Liver (tissue), 9 donors: ENCODE results near the gene ZNF599. TPM values are rescaled to one million over a fixed set of nuclear protein-coding genes. Genes with fewer than 3 reads are reported as not detected.

Experiments
- DNase-seq: peaks from one replicate; pipeline ENCODE4 v3.0.0-alpha.2; 2017; ENCODE audit warnings: low spot score
- H3K27ac ChIP-seq, 2 donors: one replicate each; pipeline ENCODE4 v1.7.0; 2013; ENCODE audit warnings: inconsistent platforms in 2 of 2, low read length in 2 of 2, control low read depth in 1 of 2, low read depth in 1 of 2, mild to moderate bottlenecking in 1 of 2
- H3K27me3 ChIP-seq, 4 donors: one replicate each; pipeline versions ENCODE4 v1.6.1 to v1.7.0; 2013; ENCODE audit warnings: low read length in 3 of 4, inconsistent platforms in 1 of 4, mild to moderate bottlenecking in 1 of 4, moderate library complexity in 1 of 4; ENCODE audit not compliant: control insufficient read depth in 4 of 4, insufficient read depth in 4 of 4
- H3K36me3 ChIP-seq, 4 donors: one replicate each; pipeline versions ENCODE4 v1.6.1 to v1.7.0; 2013; ENCODE audit warnings: low read length in 3 of 4, mild to moderate bottlenecking in 3 of 4, low read depth in 1 of 4, moderate library complexity in 1 of 4; ENCODE audit not compliant: control insufficient read depth in 4 of 4, insufficient read depth in 3 of 4
- H3K4me1 ChIP-seq, 4 donors: one replicate each; pipeline versions ENCODE4 v1.6.1 to v1.7.0; 2013; ENCODE audit warnings: low read length in 3 of 4, mild to moderate bottlenecking in 3 of 4, moderate library complexity in 1 of 4; ENCODE audit not compliant: control insufficient read depth in 4 of 4, insufficient read depth in 4 of 4
- H3K4me3 ChIP-seq, 3 donors: one replicate each; pipeline versions ENCODE4 v1.6.1 to v1.7.0; 2013; ENCODE audit warnings: low read length in 3 of 3, control low read depth in 1 of 3, low read depth in 1 of 3, mild to moderate bottlenecking in 1 of 3
- H3K9ac ChIP-seq, 2 donors: one replicate each; pipeline ENCODE4 v1.7.0; 2013; ENCODE audit warnings: low read length in 2 of 2, mild to moderate bottlenecking in 2 of 2, moderate library complexity in 2 of 2, control low read depth in 1 of 2, low read depth in 1 of 2
- H3K9me3 ChIP-seq, 4 donors: one replicate each; pipeline versions ENCODE4 v1.6.1 to v1.7.0; 2013; ENCODE audit warnings: low read length in 3 of 4; ENCODE audit not compliant: control insufficient read depth in 4 of 4
- CTCF ChIP-seq: fragments of 150-350 bp; IDR thresholded peaks from 2 replicates; pipeline ENCODE4 v1.5.1; 2017; ENCODE audit warnings: improper control_type of control experiment, low read depth, low read length; ENCODE audit not compliant: missing input control
- EGR1 ChIP-seq, 2 donors: IDR thresholded peaks; 2 replicates each; pipeline ENCODE4 v1.6.1; 2016 to 2018; ENCODE audit warnings: antibody characterized with exemption in 2 of 2, low read depth in 2 of 2
- FOXA1 ChIP-seq: IDR thresholded peaks from 2 replicates; pipeline ENCODE4 v1.6.1; 2016; ENCODE audit warnings: antibody characterized with exemption
- FOXA2 ChIP-seq: IDR thresholded peaks from 2 replicates; pipeline ENCODE4 v1.6.1; 2016; ENCODE audit warnings: antibody characterized with exemption
- GABPA ChIP-seq, 2 donors: IDR thresholded peaks in 1 of 2; conservative IDR thresholded peaks in 1 of 2; 2 replicates each; pipeline ENCODE4 v1.6.1; 2016; ENCODE audit warnings: antibody characterized with exemption in 2 of 2, mild to moderate bottlenecking in 1 of 2, moderate library complexity in 1 of 2
- HNF4A ChIP-seq, 2 donors: conservative IDR thresholded peaks; 2 replicates each; pipeline ENCODE4 v1.6.1; 2016; ENCODE audit warnings: antibody characterized with exemption in 2 of 2, mild to moderate bottlenecking in 2 of 2
- HNF4G ChIP-seq: IDR thresholded peaks from 2 replicates; pipeline ENCODE4 v1.6.1; 2016; ENCODE audit warnings: antibody characterized with exemption
- JUND ChIP-seq, 2 donors: IDR thresholded peaks; 2 replicates each; pipeline ENCODE4 v1.6.1; 2016; ENCODE audit warnings: antibody characterized with exemption in 2 of 2
- NR2F2 ChIP-seq: IDR thresholded peaks from 2 replicates; pipeline ENCODE4 v1.6.1; 2016; ENCODE audit warnings: antibody characterized with exemption
- RAD21 ChIP-seq, 2 donors: IDR thresholded peaks; 2 replicates each; pipeline ENCODE4 v1.6.1; 2016; ENCODE audit warnings: antibody characterized with exemption in 2 of 2, mild to moderate bottlenecking in 2 of 2
- REST ChIP-seq: IDR thresholded peaks from 2 replicates; pipeline ENCODE4 v1.6.1; 2016; ENCODE audit warnings: antibody characterized with exemption, mild to moderate bottlenecking
- RXRA ChIP-seq, 2 donors: IDR thresholded peaks; 2 replicates each; pipeline ENCODE4 v1.6.1; 2017 to 2018; ENCODE audit warnings: antibody characterized with exemption in 2 of 2, mild to moderate bottlenecking in 1 of 2
- SP1 ChIP-seq: IDR thresholded peaks from 2 replicates; pipeline ENCODE4 v1.6.1; 2018; ENCODE audit warnings: antibody characterized with exemption, mild to moderate bottlenecking
- TAF1 ChIP-seq: conservative IDR thresholded peaks from 2 replicates; pipeline ENCODE4 v1.6.1; 2016; ENCODE audit warnings: antibody characterized with exemption, mild to moderate bottlenecking
- YY1 ChIP-seq: IDR thresholded peaks from 2 replicates; pipeline ENCODE4 v1.6.1; 2016; ENCODE audit warnings: antibody characterized with exemption, mild to moderate bottlenecking
- WGBS: extraction: QIAGEN DNeasy Blood & Tissue Kit; methylation state at CpG from one replicate; pipeline ENCODE4 v1.1.7; 2013; 5-methylcytosine and 5-hydroxymethylcytosine counted together
- polyA plus RNA-seq, 2 donors: library from polyadenylated mRNA; stranded (reverse) in 1 of 2; unstranded in 1 of 2; fragments of 200-250 nt in 1 of 2; fragments of >200 nt in 1 of 2; fragmentation: Nextera tagmentation in 1 of 2; extraction: Ambion mirVana in 1 of 2; gene quantifications; one replicate each; pipeline versions ENCODE4 v1.2.1 to v1.2.3, GENCODE V29; 2013 to 2015
- total RNA-seq, 2 donors: library from RNA; depleted of rRNA; stranded (reverse); fragments of >200 nt; gene quantifications; one replicate each; pipeline ENCODE4 v1.2.3, GENCODE V29; 2014
- TF ChIP-seq, protein P1 (sequence below): IDR thresholded peaks from 2 replicates; pipeline ENCODE4 v1.6.1; 2016; ENCODE audit warnings: antibody characterized with exemption
- TF ChIP-seq, protein P2 (sequence below): IDR thresholded peaks from 2 replicates; pipeline ENCODE4 v1.6.1; 2016; ENCODE audit warnings: antibody characterized with exemption
- TF ChIP-seq, protein P3 (sequence below): IDR thresholded peaks from 2 replicates; pipeline ENCODE4 v1.6.1; 2016; ENCODE audit warnings: antibody characterized with exemption
- donor health status: healthy.
- donor health status: healthy.
- donor health status: healthy.
- donor health status: healthy.
- donor health status: healthy.

ZNF599 gene
- total and polyA plus RNA-seq, 4 donors = 1.5 to 2.6 (median 2.1) TPM

- H3K4me1 ChIP-seq = no peaks in the 10 kb centered on the region
- peaks cover 0 to 2% (median 0%) of the 10 kb centered on the region in 4 donors for H3K27me3 ChIP-seq
- no peak overlapping the region for H3K4me3 ChIP-seq
- H3K36me3 ChIP-seq = no peaks in the 10 kb centered on the region
- DNase-seq = no peak
- H3K27ac ChIP-seq = no peak overlapping the region
- peaks cover 0 to 22% (median 3%) of the 10 kb centered on the region in 4 donors for H3K9me3 ChIP-seq
- WGBS = 77% methylated on average over 2 of the region's 2 CpGs
- H3K9ac ChIP-seq = no peak overlapping the region
- no peak for TF ChIP-seq REST
- no peak for TF ChIP-seq RAD21 (IDR thresholded peaks at IDR 0.05)
- TF ChIP-seq JUND (IDR thresholded peaks at IDR 0.05) = no peak
- TF ChIP-seq RXRA (IDR thresholded peaks at IDR 0.05) = no peak
- TF ChIP-seq NR2F2 = no peak
- no peak for TF ChIP-seq SP1
- TF ChIP-seq, protein P1, sequence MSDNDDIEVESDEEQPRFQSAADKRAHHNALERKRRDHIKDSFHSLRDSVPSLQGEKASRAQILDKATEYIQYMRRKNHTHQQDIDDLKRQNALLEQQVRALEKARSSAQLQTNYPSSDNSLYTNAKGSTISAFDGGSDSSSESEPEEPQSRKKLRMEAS = no peak
- TF ChIP-seq FOXA1 = no peak
- TF ChIP-seq FOXA2 = no peak
- TF ChIP-seq EGR1 (IDR thresholded peaks at IDR 0.05; ENCODE audit: low read depth in 2 of 2) = no peak
- TF ChIP-seq CTCF = no peak
- TF ChIP-seq, protein P2, sequence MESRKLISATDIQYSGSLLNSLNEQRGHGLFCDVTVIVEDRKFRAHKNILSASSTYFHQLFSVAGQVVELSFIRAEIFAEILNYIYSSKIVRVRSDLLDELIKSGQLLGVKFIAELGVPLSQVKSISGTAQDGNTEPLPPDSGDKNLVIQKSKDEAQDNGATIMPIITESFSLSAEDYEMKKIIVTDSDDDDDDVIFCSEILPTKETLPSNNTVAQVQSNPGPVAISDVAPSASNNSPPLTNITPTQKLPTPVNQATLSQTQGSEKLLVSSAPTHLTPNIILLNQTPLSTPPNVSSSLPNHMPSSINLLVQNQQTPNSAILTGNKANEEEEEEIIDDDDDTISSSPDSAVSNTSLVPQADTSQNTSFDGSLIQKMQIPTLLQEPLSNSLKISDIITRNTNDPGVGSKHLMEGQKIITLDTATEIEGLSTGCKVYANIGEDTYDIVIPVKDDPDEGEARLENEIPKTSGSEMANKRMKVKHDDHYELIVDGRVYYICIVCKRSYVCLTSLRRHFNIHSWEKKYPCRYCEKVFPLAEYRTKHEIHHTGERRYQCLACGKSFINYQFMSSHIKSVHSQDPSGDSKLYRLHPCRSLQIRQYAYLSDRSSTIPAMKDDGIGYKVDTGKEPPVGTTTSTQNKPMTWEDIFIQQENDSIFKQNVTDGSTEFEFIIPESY = no peak
- TF ChIP-seq GABPA (IDR thresholded peaks at IDR 0.05 in 1 of 2, conservative IDR thresholded peaks at IDR 0.05 in 1 of 2) = no peak
- no peak for TF ChIP-seq HNF4G
- TF ChIP-seq TAF1 = no peak
- TF ChIP-seq, protein P3, sequence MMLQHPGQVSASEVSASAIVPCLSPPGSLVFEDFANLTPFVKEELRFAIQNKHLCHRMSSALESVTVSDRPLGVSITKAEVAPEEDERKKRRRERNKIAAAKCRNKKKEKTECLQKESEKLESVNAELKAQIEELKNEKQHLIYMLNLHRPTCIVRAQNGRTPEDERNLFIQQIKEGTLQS = no peak
- no peak for TF ChIP-seq HNF4A (conservative IDR thresholded peaks at IDR 0.05)
- TF ChIP-seq YY1 = no peak
These were observed 59.8 kb downstream of the ZNF599 start for GRCh38 chr19:34713262-34713637.
